Calu3 (cell line): Measurements from ENCODE around the gene SIRT7. TPM values are rescaled to one million over a fixed set of nuclear protein-coding genes. Genes with fewer than 3 reads are reported as not detected.

Experiments
- BruUV-seq: library from RNA; stranded (reverse); fragments of 400-500 nt; replicated peaks from 2 replicates; lab custom pipeline; 2021; lab: Mats Ljungman, UMichigan
- CTCF ChIA-PET: fragments of 300-600 bp; sonication (Branson Sonifier 250); formaldehyde crosslinking; loops from one replicate; lab custom pipeline; 2022; ENCODE audit warnings: antibody characterized with exemption; lab: Charles Lee
- DNase-seq: peaks from one replicate; pipeline ENCODE4 v3.0.0; 2022
- H3K27ac Mint-ChIP-seq: one replicate; pipeline ENCODE4 v1.8.0; 2022; ENCODE audit warnings: mixed read lengths; ENCODE audit not compliant: unreplicated experiment
- H3K27me3 Mint-ChIP-seq: one replicate; pipeline ENCODE4 v1.8.0; 2022; ENCODE audit warnings: mixed read lengths; ENCODE audit not compliant: unreplicated experiment
- H3K36me3 Mint-ChIP-seq: one replicate; pipeline ENCODE4 v1.8.0; 2022; ENCODE audit warnings: mild to moderate bottlenecking, moderate library complexity, mixed read lengths; ENCODE audit not compliant: insufficient read depth, unreplicated experiment
- H3K4me1 Mint-ChIP-seq: one replicate; pipeline ENCODE4 v1.8.0; 2022; ENCODE audit warnings: mild to moderate bottlenecking, low read depth, mixed read lengths; ENCODE audit not compliant: unreplicated experiment
- H3K4me3 Mint-ChIP-seq: one replicate; pipeline ENCODE4 v1.8.0; 2022; ENCODE audit warnings: mild to moderate bottlenecking, low read depth, moderate library complexity, mixed read lengths; ENCODE audit not compliant: unreplicated experiment
- H3K9me3 Mint-ChIP-seq: one replicate; pipeline ENCODE4 v1.8.0; 2022; ENCODE audit warnings: low read depth, mixed read lengths; ENCODE audit not compliant: unreplicated experiment
- intact Hi-C: fragments of 100-400 bp; cut with micrococcal nuclease; formaldehyde crosslinking; loops from one replicate; pipeline ENCODE4 v1.10.0; 2022; ENCODE audit not compliant: unreplicated experiment
- total RNA-seq: library from RNA; stranded (reverse); gene quantifications from 2 replicates; pipeline ENCODE4 v1.2.3, GENCODE V29; 2022
- TF ChIP-seq, protein P1 (sequence below): fragments of 200-600 bp; IDR thresholded peaks from one replicate; pipeline ENCODE4 v1.8.0; 2022; ENCODE audit warnings: antibody characterized with exemption; ENCODE audit not compliant: unreplicated experiment

The SIRT7 gene
- total RNA-seq, 1 experiment from 2014 or later = 50.3 TPM

- no peaks in the 10 kb centered on the region for H3K27me3 Mint-ChIP-seq
- H3K27ac Mint-ChIP-seq = no peak overlapping the region
- no TSS peak for BruUV-seq
- H3K9me3 Mint-ChIP-seq = no peaks in the 10 kb centered on the region
- H3K36me3 Mint-ChIP-seq = peaks cover 70% of the 10 kb centered on the region
- peak overlapping the region; percentile 84 for H3K4me3 Mint-ChIP-seq
- intact Hi-C loops = no loop called here
- no peak for DNase-seq
- peaks cover 16% of the 10 kb centered on the region for H3K4me1 Mint-ChIP-seq
- CTCF ChIA-PET = no interaction called here
- TF ChIP-seq, protein P1, sequence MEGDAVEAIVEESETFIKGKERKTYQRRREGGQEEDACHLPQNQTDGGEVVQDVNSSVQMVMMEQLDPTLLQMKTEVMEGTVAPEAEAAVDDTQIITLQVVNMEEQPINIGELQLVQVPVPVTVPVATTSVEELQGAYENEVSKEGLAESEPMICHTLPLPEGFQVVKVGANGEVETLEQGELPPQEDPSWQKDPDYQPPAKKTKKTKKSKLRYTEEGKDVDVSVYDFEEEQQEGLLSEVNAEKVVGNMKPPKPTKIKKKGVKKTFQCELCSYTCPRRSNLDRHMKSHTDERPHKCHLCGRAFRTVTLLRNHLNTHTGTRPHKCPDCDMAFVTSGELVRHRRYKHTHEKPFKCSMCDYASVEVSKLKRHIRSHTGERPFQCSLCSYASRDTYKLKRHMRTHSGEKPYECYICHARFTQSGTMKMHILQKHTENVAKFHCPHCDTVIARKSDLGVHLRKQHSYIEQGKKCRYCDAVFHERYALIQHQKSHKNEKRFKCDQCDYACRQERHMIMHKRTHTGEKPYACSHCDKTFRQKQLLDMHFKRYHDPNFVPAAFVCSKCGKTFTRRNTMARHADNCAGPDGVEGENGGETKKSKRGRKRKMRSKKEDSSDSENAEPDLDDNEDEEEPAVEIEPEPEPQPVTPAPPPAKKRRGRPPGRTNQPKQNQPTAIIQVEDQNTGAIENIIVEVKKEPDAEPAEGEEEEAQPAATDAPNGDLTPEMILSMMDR = no peak
These were observed 17.1 kb upstream of the SIRT7 start for GRCh38 chr17:81934850-81935708.

GRCh38 chr17:81934098-81934757, 16.3 kb upstream of the SIRT7 start:
- Mint-ChIP-seq H3K36me3 (peaks cover 71% of the 10 kb centered on the region), H3K4me1 (peaks cover 16% of the 10 kb centered on the region), H3K27ac (peak overlapping the region; percentile 37), H3K9me3 (no peaks in the 10 kb centered on the region), H3K27me3 (no peaks in the 10 kb centered on the region), H3K4me3 (peak overlapping the region; percentile 2)
- DNase-seq = no peak
- BruUV-seq = no TSS peak
- intact Hi-C loops = no loop called here
- TF ChIP-seq, protein P1 = no peak
- CTCF ChIA-PET = no interaction called here

- CTCF ChIA-PET = interaction anchor here (0.8 kb wide), 1 partner anchor 30 kb away, joined by 3 read pairs; no protein-coding TSS in a partner anchor
- peak overlapping the region; percentile 2 for H3K4me3 Mint-ChIP-seq
- no peak for DNase-seq
- H3K27me3 Mint-ChIP-seq = no peaks in the 10 kb centered on the region
- peaks cover 16% of the 10 kb centered on the region for H3K4me1 Mint-ChIP-seq
- H3K36me3 Mint-ChIP-seq = peaks cover 77% of the 10 kb centered on the region
- H3K27ac Mint-ChIP-seq = peak overlapping the region; percentile 37
- no peaks in the 10 kb centered on the region for H3K9me3 Mint-ChIP-seq
- no TSS peak for BruUV-seq
- TF ChIP-seq, protein P1 = no peak
- intact Hi-C loops = no loop called here
These were observed 15.3 kb upstream of the SIRT7 start for GRCh38 chr17:81933178-81933699.

- Mint-ChIP-seq H3K9me3 (no peaks in the 10 kb centered on the region), H3K27ac (peak overlapping the region; percentile 61), H3K4me3 (peak overlapping the region; percentile 2), H3K36me3 (peaks cover 80% of the 10 kb centered on the region), H3K4me1 (peaks cover 9% of the 10 kb centered on the region), H3K27me3 (no peaks in the 10 kb centered on the region)
- DNase-seq = no peak
- BruUV-seq = TSS peak; percentile 33
- TF ChIP-seq, protein P1 = no peak
- intact Hi-C loops = no loop called here
- CTCF ChIA-PET = interaction anchor here (0.8 kb wide), 1 partner anchor 31 kb away, joined by 3 read pairs; no protein-coding TSS in a partner anchor
These were observed 14.5 kb upstream of the SIRT7 start for GRCh38 chr17:81932333-81932983.
